DOHH2 (cell line): ENCODE results near the gene HECTD1.

Source experiments
- CTCF ChIP-seq: fragments of 200-600 bp; sonication (generic); IDR thresholded peaks from one replicate; pipeline ENCODE4 v1.5.1; 2014; ENCODE audit warnings: antibody characterized with exemption, mild to moderate bottlenecking, low read depth, low read length; ENCODE audit not compliant: poor library complexity, severe bottlenecking
- EZH2phosphoT487 ChIP-seq: fragments of 200-600 bp; sonication (generic); IDR thresholded peaks from 2 replicates; pipeline ENCODE4 v1.6.1; 2017; ENCODE audit warnings: borderline replicate concordance, mild to moderate bottlenecking, antibody characterized with exemption, low read length, moderate library complexity, mixed read lengths

GRCh38 chr14:31239741-31240140, 32.1 kb upstream of the HECTD1 start:
- no peak for TF ChIP-seq CTCF
- TF ChIP-seq EZH2phosphoT487, result no peak
